ENCODE measurements around the gene DMAC2L.

DNA sequence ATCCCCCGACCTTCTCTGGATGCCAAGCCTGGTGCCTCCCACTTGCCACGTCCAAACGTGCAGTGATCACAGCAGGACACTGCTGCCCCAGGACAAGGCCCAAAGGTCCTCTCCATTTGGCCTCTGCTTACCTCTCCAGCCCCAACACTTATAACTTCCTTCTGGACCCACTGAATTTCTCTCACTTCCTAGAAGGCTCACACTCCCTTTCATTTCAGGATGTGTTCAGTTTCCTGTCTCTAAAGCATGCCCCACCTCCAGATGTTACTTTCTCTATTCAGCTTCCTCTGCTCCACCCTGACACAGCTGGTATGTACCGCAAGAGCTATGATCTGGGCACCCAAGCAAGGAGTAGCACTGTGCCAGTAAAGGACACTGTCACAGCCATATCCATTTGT is 51.6 kb downstream of the DMAC2L start:
- TF ChIP-seq, protein P1, sequence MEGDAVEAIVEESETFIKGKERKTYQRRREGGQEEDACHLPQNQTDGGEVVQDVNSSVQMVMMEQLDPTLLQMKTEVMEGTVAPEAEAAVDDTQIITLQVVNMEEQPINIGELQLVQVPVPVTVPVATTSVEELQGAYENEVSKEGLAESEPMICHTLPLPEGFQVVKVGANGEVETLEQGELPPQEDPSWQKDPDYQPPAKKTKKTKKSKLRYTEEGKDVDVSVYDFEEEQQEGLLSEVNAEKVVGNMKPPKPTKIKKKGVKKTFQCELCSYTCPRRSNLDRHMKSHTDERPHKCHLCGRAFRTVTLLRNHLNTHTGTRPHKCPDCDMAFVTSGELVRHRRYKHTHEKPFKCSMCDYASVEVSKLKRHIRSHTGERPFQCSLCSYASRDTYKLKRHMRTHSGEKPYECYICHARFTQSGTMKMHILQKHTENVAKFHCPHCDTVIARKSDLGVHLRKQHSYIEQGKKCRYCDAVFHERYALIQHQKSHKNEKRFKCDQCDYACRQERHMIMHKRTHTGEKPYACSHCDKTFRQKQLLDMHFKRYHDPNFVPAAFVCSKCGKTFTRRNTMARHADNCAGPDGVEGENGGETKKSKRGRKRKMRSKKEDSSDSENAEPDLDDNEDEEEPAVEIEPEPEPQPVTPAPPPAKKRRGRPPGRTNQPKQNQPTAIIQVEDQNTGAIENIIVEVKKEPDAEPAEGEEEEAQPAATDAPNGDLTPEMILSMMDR (IDR thresholded peaks at IDR 0.05): no peak
- no peak for TF ChIP-seq POLR2A (IDR thresholded peaks at IDR 0.05)
